Measurements from ENCODE around the gene RFWD3.
"Not testable (repeated sequence)": the region's sequence is repeated elsewhere in the genome, so short reads cannot be mapped to it uniquely, and the experiment has no call there.

RFWD3 gene

GRCh38 chr16:74666010-74666421, 661 bp downstream of the RFWD3 start:
- DNase-seq (ENCODE audit: low spot score), result no peak
- TF ChIP-seq CTCF (IDR thresholded peaks at IDR 0.05; ENCODE audit: extremely low read depth, missing control alignments), result no peak

GRCh38 chr16:74661064-74661463, 5.6 kb downstream of the RFWD3 start:
- TF ChIP-seq CTCF (IDR thresholded peaks at IDR 0.05; ENCODE audit: extremely low read depth, missing control alignments), result no peak
- no peak for DNase-seq (ENCODE audit: low spot score)

- no peak for DNase-seq (ENCODE audit: low spot score)
- no peak for TF ChIP-seq CTCF (IDR thresholded peaks at IDR 0.05; ENCODE audit: extremely low read depth, missing control alignments)
Observed at GRCh38 chr16:74660383-74660782, 6.3 kb downstream of the RFWD3 start.

- no peak for TF ChIP-seq CTCF (IDR thresholded peaks at IDR 0.05; ENCODE audit: extremely low read depth, missing control alignments)
Observed at GRCh38 chr16:74659041-74659440, 7.6 kb downstream of the RFWD3 start.

GRCh38 chr16:74657870-74658642, 8.6 kb downstream of the RFWD3 start:
- TF ChIP-seq CTCF (IDR thresholded peaks at IDR 0.05; ENCODE audit: extremely low read depth, missing control alignments), result no peak
- no peak for DNase-seq (ENCODE audit: low spot score)

More at GRCh38 chr16:74659041-74659440, 7.6 kb downstream of the RFWD3 start:
- DNase-seq (ENCODE audit: low spot score), result no peak

- no peak for DNase-seq (ENCODE audit: low spot score)
- no peak for TF ChIP-seq CTCF (IDR thresholded peaks at IDR 0.05; ENCODE audit: extremely low read depth, missing control alignments)
Observed at GRCh38 chr16:74654536-74655050, 12.1 kb downstream of the RFWD3 start.

- not testable (repeated sequence) for DNase-seq (ENCODE audit: low spot score)
Observed at GRCh38 chr16:74652883-74653282, 13.8 kb downstream of the RFWD3 start.

- DNase-seq (ENCODE audit: low spot score), result no peak
- TF ChIP-seq CTCF (IDR thresholded peaks at IDR 0.05; ENCODE audit: extremely low read depth, missing control alignments), result no peak
Observed at GRCh38 chr16:74652249-74652648, 14.4 kb downstream of the RFWD3 start.

Data from GM20000 (cell line).